ENCODE results near the gene RIMS3.

DNA sequence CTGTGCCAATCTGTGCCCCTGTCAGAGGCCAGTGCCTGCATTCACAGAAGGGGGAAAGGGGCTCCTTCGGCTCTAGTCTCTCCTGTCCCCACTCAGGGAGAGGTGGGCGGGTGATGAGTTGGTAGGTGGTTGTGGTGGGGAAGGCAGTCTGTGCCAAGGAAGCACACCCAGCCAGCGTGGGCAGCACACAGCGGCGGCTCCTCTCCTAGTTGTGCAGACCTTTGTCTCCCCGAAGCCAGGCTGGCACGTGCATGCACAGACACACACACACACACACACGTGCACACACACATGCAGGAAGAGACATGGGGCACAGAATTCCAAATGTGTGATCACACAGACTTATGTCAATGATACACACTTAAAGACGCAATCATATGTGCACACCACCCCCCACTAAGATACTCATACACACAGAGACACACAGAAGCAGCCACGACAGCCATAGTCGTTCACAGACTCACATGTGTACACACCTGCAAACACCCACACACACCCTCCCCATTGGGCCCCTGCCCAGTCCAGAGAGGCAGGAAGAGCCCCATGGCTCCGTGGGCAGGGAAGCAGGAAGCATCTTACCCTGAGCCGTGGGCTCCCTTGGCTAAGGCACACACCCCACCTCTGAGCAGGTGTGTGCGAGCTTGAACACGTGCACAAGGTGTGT lies 16.4 kb downstream of the RIMS3 start:
- TF ChIP-seq SP1 (IDR thresholded peaks at IDR 0.05), result no peak
- TF ChIP-seq, protein P1, sequence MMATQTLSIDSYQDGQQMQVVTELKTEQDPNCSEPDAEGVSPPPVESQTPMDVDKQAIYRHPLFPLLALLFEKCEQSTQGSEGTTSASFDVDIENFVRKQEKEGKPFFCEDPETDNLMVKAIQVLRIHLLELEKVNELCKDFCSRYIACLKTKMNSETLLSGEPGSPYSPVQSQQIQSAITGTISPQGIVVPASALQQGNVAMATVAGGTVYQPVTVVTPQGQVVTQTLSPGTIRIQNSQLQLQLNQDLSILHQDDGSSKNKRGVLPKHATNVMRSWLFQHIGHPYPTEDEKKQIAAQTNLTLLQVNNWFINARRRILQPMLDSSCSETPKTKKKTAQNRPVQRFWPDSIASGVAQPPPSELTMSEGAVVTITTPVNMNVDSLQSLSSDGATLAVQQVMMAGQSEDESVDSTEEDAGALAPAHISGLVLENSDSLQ (IDR thresholded peaks at IDR 0.05), result no peak
- no peak for TF ChIP-seq TARDBP (IDR thresholded peaks at IDR 0.05)
- no peak for TF ChIP-seq SUZ12 (IDR thresholded peaks at IDR 0.05)
- TF ChIP-seq FOXM1 (IDR thresholded peaks at IDR 0.05; ENCODE audit: borderline replicate concordance), result no peak
- no peak for TF ChIP-seq FOXA1 (IDR thresholded peaks at IDR 0.05)
- no peak for TF ChIP-seq FOXK2 (IDR thresholded peaks at IDR 0.05)
- no peak for TF ChIP-seq ARNT (IDR thresholded peaks at IDR 0.05)
- TF ChIP-seq NFRKB (IDR thresholded peaks at IDR 0.05), result no peak
- TF ChIP-seq L3MBTL2 (conservative IDR thresholded peaks at IDR 0.05), result no peak
- TF ChIP-seq BHLHE40 (IDR thresholded peaks at IDR 0.05; ENCODE audit: borderline replicate concordance), result no peak
- no peak for TF ChIP-seq HDGF (IDR thresholded peaks at IDR 0.05; ENCODE audit: borderline replicate concordance)

Data from HEK293T (cell line).